HUDEP-2 (cell line): ENCODE measurements around the gene MIER3.

ENCODE experiments used
- DNase-seq, 76 experiments: peaks; one replicate each; lab custom pipeline; 2025; ENCODE audit not compliant: unreplicated experiment in 76 of 76; lab: John Stamatoyannopoulos, UW

MIER3 gene

DNA sequence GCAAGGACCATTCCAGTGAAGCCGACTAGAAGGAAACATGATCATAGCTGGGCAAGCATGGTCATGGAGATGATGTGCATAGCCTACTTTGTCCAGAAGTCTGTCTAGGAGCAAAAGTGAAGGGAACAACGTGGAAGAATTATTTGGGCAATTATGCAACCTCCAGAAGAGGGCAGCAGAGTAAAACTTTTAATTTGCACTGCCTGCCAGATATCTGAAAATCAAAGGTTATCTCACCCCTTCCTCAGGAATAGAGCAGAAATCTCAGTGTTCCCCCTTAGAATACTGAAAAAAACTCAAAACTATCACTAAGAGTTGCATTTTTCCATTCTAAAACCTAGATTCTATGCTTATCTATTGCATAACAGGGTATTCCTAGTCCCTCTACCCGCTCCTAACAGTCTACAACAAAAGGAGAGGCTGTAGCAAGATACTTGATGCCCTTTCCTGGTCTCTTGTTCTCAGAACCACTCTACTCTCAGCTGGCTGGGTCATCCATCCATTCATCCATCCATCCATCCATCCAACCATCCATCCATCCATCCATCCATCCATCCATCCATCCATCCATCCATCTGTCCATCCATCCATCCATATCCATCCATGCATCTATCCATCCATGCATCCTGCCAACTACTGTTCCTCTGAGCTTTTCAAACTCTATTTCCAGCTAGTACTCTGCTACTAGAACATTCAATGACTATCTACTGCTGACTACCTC, 50.9 kb downstream of the MIER3 start:
- peak in 26 of 76 experiments; percentile 2 to 51 (median 28) for DNase-seq

DNA sequence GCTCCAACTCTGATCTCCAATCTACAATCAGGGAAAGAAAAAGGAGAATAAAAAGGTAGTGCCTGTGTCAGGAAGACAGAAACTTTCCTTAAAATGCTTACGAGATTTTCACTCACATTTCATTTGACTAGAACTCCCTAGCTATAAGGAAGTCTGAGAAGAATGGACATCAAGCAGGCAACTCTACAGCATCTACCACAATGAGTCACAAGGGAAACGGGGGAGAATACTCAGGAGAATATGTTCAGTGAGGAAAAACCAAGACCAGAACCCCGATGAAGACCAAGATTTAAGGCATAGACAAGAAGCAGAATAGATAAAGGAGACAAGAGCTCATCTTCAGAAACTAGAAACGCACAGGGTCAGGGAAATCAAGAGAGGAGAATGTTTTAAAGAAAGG, 51.5 kb downstream of the MIER3 start:
- no peak for DNase-seq

DNA sequence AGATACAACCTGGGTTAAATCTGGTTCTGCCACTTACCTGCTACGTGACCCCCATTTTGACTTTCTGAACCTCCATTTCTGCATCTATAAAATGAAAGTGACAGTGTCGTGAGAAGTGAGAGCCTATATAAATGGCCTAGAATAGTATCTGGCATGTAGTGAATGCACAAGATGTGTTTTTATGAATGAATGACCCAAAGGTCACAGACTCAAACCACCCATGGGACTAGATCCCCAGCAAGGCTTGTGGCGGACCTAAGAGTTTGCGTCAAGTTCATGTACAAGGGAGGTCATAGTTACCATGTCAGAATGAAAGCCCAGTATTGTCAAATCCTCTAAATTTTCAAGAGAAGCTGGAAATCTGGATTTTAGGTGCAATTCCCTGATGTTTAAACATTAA, 53.7 kb downstream of the MIER3 start:
- no peak for DNase-seq

DNA sequence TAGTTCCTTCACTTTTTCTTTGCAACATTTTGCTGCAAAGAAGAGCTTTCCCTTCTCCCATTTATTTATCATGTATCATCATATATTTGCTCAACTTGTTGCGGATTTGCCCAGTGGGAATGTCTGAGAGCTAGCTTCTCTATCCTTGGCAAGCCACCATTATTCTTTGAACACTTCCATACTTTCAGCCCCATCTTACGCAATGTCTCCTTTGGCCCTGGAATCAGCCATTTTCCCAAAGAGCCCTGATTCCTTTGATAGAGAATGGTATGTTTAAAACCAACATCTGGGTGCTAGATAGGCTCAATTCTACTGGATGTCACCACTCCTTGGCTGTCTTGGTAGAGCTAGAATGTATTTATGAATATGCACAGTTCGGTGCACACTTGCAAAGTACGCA, 55.2 kb downstream of the MIER3 start:
- no peak for DNase-seq

DNA sequence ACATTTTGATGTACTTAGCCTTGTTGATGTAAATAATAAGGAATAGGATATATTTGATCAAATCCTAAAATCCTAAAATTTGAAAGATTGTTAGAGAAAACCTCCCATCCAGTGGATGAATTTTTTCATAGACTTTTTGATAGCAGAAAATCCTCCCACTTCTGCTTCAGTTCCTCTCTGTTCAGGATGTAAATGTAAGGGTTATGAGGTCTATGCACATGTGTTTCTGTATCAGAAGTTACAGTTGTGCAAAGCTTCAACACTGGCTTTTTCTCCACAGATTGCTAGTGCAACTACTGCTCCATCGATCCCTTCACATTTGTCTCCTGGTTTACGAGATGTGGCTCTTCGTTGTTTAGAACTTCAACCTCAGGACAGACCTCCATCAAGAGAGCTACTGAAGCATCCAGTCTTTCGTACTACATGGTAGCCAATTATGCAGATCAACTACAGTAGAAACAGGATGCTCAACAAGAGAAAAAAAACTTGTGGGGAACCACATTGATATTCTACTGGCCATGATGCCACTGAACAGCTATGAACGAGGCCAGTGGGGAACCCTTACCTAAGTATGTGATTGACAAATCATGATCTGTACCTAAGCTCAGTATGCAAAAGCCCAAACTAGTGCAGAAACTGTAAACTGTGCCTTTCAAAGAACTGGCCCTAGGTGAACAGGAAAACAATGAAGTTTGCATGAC, 58.5 kb downstream of the MIER3 start:
- no peak for DNase-seq

DNA sequence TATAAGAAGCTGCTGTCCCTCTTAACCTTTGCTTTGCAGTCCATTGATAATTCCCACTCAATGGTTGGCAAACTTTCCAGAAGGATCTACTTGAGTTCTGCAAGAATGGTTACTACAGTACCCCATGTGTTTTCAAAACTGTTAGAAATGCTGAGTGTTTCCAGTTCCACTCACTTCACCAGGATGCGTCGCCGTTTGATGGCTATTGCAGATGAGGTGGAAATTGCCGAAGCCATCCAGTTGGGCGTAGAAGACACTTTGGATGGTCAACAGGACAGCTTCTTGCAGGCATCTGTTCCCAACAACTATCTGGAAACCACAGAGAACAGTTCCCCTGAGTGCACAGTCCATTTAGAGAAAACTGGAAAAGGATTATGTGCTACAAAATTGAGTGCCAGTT, 70.4 kb downstream of the MIER3 start:
- DNase-seq: no peak

DNA sequence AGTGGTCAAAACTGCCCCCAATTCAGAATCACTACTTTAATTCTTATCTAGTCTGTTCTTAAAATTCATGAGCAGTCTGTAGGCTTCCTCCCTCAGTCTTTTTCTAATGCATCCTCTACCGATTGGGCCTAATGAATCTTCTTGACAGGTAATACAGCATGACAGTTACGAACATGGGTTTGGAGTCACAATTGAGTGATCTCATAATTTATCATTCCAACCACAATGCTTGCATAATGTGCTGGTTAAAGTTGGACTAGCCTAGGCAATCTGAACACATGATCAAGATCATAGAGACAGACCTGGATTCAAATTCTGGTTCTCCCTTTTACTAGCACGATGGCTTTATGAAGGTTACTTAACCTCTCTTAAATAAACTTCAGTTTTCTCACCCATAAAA, 75.6 kb downstream of the MIER3 start:
- no peak for DNase-seq

DNA sequence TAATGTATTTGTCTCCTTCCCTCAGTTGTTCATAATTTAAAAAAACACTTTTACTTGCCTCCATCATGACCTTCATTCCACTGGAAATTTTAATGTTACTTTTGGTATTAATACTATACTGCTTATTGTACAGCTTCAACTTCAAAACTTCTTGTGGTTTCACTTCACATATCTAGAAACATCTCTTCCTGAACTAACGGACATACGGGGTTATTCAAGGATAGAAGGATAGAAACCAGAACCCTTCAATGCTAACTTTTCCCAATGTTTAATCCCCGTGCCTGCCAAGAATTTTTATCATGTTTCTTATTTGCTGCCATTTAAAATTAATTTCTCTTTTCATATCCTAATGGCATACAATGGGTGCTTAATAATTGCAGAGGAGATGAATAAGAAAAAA, 78.9 kb downstream of the MIER3 start:
- DNase-seq: no peak

DNA sequence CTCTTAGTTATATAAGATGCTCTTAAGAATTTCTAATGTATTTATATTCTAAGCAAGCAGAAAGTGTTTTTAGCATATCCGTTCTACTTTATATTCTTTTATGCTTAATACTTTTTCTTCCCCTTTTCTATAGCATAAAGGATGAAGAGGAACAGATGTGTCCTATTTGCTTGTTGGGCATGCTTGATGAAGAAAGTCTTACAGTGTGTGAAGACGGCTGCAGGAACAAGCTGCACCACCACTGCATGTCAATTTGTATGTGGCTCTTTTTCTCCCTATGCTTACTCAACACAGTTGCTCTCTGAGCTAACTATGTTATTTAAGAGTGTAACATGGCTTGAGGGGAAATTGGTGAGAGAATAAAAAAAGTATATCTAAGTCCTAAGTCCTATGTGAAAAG, 80.1 kb downstream of the MIER3 start:
- DNase-seq: no peak
